HT1080 (cell line): ENCODE data around the gene CADM3. TPM values are rescaled to one million over a fixed set of nuclear protein-coding genes. Genes with fewer than 3 reads are reported as not detected.

Experiments used
- DNase-seq: peaks from one replicate; pipeline ENCODE4 v3.0.0-alpha.2; 2015; ENCODE audit warnings: low read depth
- small RNA-seq: library from RNA; depleted of rRNA; stranded (forward); fragments of <200 nt; gene quantifications from one replicate; pipeline ENCODE3, GENCODE V24; 2014
- total RNA-seq: library from RNA; depleted of rRNA; stranded (reverse); fragments of >200 nt; shearing (Covaris generic); gene quantifications from 2 replicates; pipeline ENCODE4 v1.2.3, GENCODE V29; 2014; rRNA removed

Gene CADM3
- total RNA-seq, 1 experiment from 2014 or later = 2.3 TPM

DNA sequence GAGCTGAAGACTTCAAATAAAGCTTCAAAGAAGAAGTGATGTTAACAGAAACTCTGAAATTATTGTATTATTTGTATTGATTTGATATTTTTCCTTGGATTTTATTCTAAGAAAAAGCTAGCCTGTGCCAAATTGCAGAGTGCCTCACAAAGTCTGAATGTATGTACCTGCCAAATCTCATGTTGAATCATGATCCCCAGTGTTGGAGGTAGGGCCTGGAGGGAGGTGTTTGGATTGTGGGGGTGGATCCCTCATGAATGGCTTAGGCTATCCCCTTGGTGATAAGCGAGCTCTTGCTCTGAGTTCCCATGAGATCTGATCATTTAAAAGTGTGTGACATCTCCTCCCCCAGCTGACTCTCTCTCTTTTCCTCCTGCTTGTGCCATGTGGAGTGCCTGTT lies 76.9 kb downstream of the CADM3 start:
- no peak for DNase-seq

DNA sequence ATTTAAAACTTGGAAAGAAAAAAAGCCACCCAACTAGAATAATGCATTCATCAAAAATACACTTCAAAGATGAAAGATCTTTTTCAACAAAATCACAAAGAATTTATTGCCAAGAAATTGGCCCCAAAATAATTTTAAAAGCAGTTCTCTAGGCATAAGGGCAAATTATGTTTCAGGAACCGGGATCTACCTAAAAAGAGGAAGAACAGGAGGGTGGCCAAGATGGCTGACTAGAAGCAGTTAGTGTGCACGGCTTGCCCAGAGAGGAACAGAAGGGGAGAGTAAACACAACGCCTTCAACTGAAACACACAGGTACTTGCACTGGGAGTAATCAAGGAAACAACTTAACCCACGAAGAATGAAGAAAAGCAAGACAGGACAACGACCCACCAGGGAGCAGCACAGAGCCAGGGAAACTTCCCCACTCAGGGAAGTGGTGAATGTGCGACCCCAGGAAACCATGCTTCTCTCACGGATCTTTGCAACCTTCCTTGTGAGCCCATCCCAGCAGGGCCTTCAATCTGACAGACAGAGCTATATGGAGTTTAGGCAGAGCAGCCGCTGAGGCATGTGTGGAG lies 79.3 kb downstream of the CADM3 start:
- peak; percentile 15 for DNase-seq

Small RNA genes within 50 kb of the gene (small RNA-seq; reads per million reads assigned to genes)
- gene RNA5SP60 = not detected

Other genes with a start within 250 kb of the CADM3 start
- gene PYHIN1, start 240.1 kb upstream of the CADM3 start, total RNA-seq = 0.26 TPM in 1 of 2 replicates, not detected in the other
- gene IFI16, start 161.7 kb upstream of the CADM3 start, total RNA-seq = 34.3 and 36.3 TPM in 2 replicates
- gene AIM2, start 94.8 kb upstream of the CADM3 start, total RNA-seq = 1.2 and 3.2 TPM in 2 replicates
- gene ACKR1, start 33.3 kb downstream of the CADM3 start, total RNA-seq = not detected in 2 replicates
- not detected in 2 replicates for gene FCER1A, start 130.7 kb downstream of the CADM3 start, total RNA-seq